Right atrium auricular region (tissue), 2 donors: Measurements from ENCODE around the gene FAM171A1. TPM values are rescaled to one million over a fixed set of nuclear protein-coding genes. Genes with fewer than 3 reads are reported as not detected.
"Not testable (repeated sequence)": the region's sequence is repeated elsewhere in the genome, so short reads cannot be mapped to it uniquely, and the experiment has no call there.

Experiments
- DNase-seq: peaks from one replicate; pipeline ENCODE4 v3.0.0-alpha.2; 2019; ENCODE audit warnings: low spot score
- H3K27ac ChIP-seq, 2 donors: fragments of 200-600 bp; sonication (generic); 1 replicate in 1 of 2; 2 replicates in 1 of 2; pipeline ENCODE4 v1.5.1; 2016 to 2019
- H3K27me3 ChIP-seq, 2 donors: fragments of 200-600 bp; sonication (generic); one replicate each; pipeline versions ENCODE4 v1.5.1 to v1.6.0; 2017 to 2019
- H3K36me3 ChIP-seq: fragments of 200-600 bp; sonication (generic); one replicate; pipeline ENCODE4 v1.5.1; 2016
- H3K4me1 ChIP-seq, 2 donors: fragments of 200-600 bp; sonication (generic); one replicate each; pipeline versions ENCODE4 v1.5.1 to v1.6.0; 2017 to 2019
- H3K4me3 ChIP-seq, 2 donors: fragments of 200-600 bp; sonication (generic); 1 replicate in 1 of 2; 2 replicates in 1 of 2; pipeline ENCODE4 v1.5.1; 2017 to 2019; ENCODE audit warnings: mild to moderate bottlenecking in 1 of 2, moderate library complexity in 1 of 2
- H3K9me3 ChIP-seq, 2 donors: fragments of 200-600 bp; sonication (generic); one replicate each; pipeline ENCODE4 v1.5.1; 2019
- CTCF ChIP-seq, 2 donors: fragments of 200-600 bp; sonication (generic); IDR thresholded peaks; one replicate each; pipeline ENCODE4 v1.5.1; 2019; ENCODE audit warnings: antibody characterized with exemption in 2 of 2
- total RNA-seq, 2 donors: library from RNA; depleted of rRNA; stranded (reverse); fragments of >200 nt; gene quantifications; one replicate each; pipeline ENCODE4 v1.1.0, GENCODE V29; 2016

The FAM171A1 gene
- total RNA-seq, 2 donors from 2014 or later, result 7.8 to 13.7 TPM

DNA sequence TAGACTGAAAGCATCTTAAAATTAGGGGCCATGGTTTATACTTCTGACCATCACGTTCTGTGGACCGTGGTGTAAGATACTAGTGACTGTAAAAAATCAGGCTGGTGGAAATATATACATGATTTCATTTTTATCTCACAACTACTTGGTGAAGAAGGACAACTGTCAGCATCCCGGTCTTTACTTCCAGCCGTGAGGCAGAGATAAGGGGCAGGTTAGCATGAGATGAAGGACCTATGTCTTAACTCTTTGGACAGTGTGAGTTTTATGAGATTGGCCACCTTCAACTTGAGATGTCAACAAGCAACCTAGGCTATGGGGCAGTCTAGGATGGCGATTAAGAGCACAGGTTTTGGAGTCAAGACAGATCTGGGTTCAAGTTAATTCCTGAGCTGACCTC is 37.5 kb upstream of the FAM171A1 start:
- H3K4me1 ChIP-seq, result no peaks in the 10 kb centered on the region
- no peak overlapping the region for H3K4me3 ChIP-seq
- no peaks in the 10 kb centered on the region for H3K27me3 ChIP-seq
- no peak for DNase-seq
- H3K27ac ChIP-seq, result no peak overlapping the region
- no peaks in the 10 kb centered on the region for H3K36me3 ChIP-seq
- H3K9me3 ChIP-seq, result peaks cover 0 to 8% of the 10 kb centered on the region in 2 donors
- TF ChIP-seq CTCF (IDR thresholded peaks at IDR 0.05), result no peak

- Histone ChIP-seq H3K27me3 (no peaks in the 10 kb centered on the region), H3K4me1 (no peaks in the 10 kb centered on the region), H3K36me3 (no peaks in the 10 kb centered on the region), H3K9me3 (peaks cover 0 to 9% of the 10 kb centered on the region in 2 donors), H3K4me3 (no peak overlapping the region), H3K27ac (no peak overlapping the region)
- DNase-seq, result no peak
- no peak for TF ChIP-seq CTCF (IDR thresholded peaks at IDR 0.05)
Measured at GRCh38 chr10:15405319-15405718, 34.2 kb upstream of the FAM171A1 start.

GRCh38 chr10:15401382-15401781 is 30.3 kb upstream of the FAM171A1 start:
- no peak overlapping the region for H3K27ac ChIP-seq
- H3K36me3 ChIP-seq, result no peaks in the 10 kb centered on the region
- H3K9me3 ChIP-seq, result peaks cover 0 to 9% of the 10 kb centered on the region in 2 donors
- no peak for DNase-seq
- H3K4me1 ChIP-seq, result no peaks in the 10 kb centered on the region
- no peak overlapping the region for H3K4me3 ChIP-seq
- no peaks in the 10 kb centered on the region for H3K27me3 ChIP-seq
- no peak for TF ChIP-seq CTCF (IDR thresholded peaks at IDR 0.05)

- not testable (repeated sequence) for H3K4me1 ChIP-seq, H3K27me3 ChIP-seq
Measured at GRCh38 chr10:15400461-15400860, 29.4 kb upstream of the FAM171A1 start.

DNA sequence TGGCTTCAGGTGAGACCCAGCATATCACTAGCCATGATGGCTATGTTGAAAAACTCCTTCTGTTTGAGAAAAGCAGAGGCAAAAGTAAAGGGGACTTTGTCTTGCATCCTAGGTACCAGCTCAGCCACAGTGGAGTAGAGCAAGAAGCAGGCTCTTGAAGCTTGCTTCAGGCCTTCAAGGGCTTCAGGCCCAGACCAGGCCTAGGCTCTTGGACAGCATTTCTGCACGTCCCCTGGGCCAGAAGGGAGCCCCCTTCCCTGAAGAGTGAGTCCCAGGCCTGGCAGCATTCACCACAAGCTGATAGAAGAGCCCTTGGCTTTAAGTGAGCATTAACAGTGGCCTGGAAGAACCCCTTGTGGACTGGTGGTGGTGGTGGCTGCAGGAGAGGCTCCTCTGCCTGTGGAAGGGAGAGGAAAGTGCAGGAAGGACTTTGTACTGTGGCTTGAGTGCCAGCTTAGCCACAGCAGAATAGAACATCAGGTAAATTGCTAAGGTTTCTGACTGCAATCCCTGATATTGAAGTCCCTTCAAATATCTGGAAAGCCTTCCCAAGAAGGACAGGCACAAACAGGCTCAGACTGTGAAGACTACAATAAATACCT is 28.1 kb upstream of the FAM171A1 start:
- Histone ChIP-seq H3K4me3 (no peak overlapping the region), H3K27ac (no peak overlapping the region), H3K36me3 (no peaks in the 10 kb centered on the region), H3K9me3 (peaks cover 0 to 7% of the 10 kb centered on the region in 2 donors), H3K27me3 (no peaks in the 10 kb centered on the region), H3K4me1 (no peaks in the 10 kb centered on the region)
- no peak for DNase-seq
- TF ChIP-seq CTCF (IDR thresholded peaks at IDR 0.05), result no peak

More at GRCh38 chr10:15400461-15400860, 29.4 kb upstream of the FAM171A1 start:
- DNase-seq, H3K4me3 ChIP-seq, H3K27ac ChIP-seq, H3K9me3 ChIP-seq, H3K36me3 ChIP-seq: not testable (repeated sequence)

DNA sequence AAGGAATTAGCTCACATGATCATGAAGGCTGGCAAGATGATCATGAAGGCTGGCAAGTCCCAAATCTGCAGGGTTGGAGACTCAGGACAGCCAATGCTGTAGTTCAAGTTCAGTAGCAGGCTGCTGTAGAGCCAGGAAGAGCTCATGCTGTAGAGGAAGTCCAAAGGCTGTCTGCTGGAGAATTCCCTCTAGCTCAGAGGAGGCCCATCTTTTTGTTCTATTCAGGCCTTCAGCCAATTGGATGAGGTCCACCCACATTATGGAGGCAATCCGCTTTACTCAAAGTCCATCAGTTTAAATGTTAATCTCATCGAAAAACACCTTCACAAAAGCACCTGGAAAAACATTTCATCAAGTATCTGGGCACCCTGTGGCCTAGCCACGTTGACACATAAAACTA is 24.8 kb upstream of the FAM171A1 start:
- Histone ChIP-seq H3K4me3 (no peak overlapping the region), H3K9me3 (no peaks in the 10 kb centered on the region), H3K27me3 (no peaks in the 10 kb centered on the region), H3K36me3 (no peaks in the 10 kb centered on the region), H3K4me1 (no peaks in the 10 kb centered on the region), H3K27ac (no peak overlapping the region)
- no peak for TF ChIP-seq CTCF (IDR thresholded peaks at IDR 0.05)
- no peak for DNase-seq
